HL-60 (cell line): ENCODE results near the gene TELO2.

Experiments used
- DNase-seq, 2 experiments: peaks; one replicate each; pipeline ENCODE4 v3.0.0-alpha.2; 2010 to 2020; ENCODE audit warnings: low read depth in 1 of 2, low spot score in 1 of 2
- H3K27ac ChIP-seq: fragments of 250-450 bp; sonication (Bioruptor Pico); replicated peaks from 2 replicates; pipeline ENCODE4 v1.5.1; 2020; ENCODE audit warnings: mild to moderate bottlenecking, moderate library complexity
- H3K27me3 ChIP-seq: fragments of 250-450 bp; sonication (Bioruptor Pico); 2 replicates; pipeline ENCODE4 v1.5.1; 2021; ENCODE audit warnings: mild to moderate bottlenecking, moderate library complexity; ENCODE audit not compliant: insufficient read depth, poor library complexity, severe bottlenecking
- H3K4me3 ChIP-seq: replicated peaks from 2 replicates; pipeline ENCODE4 v1.5.1; 2011; ENCODE audit warnings: mild to moderate bottlenecking, control low read depth, low read length; ENCODE audit not compliant: insufficient read depth
- CTCF ChIP-seq: IDR thresholded peaks from one replicate; pipeline ENCODE4 v1.5.1; 2011; ENCODE audit warnings: low read length, control low read depth, inconsistent platforms; ENCODE audit not compliant: insufficient read depth
- GABPA ChIP-seq: IDR thresholded peaks from 2 replicates; pipeline ENCODE4 v1.6.1; 2012; ENCODE audit warnings: low read depth
- POLR2AphosphoS5 ChIP-seq: IDR thresholded peaks from 2 replicates; pipeline ENCODE4 v1.6.1; 2012; ENCODE audit warnings: low read depth
- REST ChIP-seq: IDR thresholded peaks from 2 replicates; pipeline ENCODE4 v1.6.1; 2012; ENCODE audit warnings: low read depth; ENCODE audit not compliant: insufficient replicate concordance
- SPI1 ChIP-seq: IDR thresholded peaks from 2 replicates; pipeline ENCODE4 v1.6.1; 2012; ENCODE audit warnings: low read depth, mild to moderate bottlenecking, borderline replicate concordance

The TELO2 gene

DNA sequence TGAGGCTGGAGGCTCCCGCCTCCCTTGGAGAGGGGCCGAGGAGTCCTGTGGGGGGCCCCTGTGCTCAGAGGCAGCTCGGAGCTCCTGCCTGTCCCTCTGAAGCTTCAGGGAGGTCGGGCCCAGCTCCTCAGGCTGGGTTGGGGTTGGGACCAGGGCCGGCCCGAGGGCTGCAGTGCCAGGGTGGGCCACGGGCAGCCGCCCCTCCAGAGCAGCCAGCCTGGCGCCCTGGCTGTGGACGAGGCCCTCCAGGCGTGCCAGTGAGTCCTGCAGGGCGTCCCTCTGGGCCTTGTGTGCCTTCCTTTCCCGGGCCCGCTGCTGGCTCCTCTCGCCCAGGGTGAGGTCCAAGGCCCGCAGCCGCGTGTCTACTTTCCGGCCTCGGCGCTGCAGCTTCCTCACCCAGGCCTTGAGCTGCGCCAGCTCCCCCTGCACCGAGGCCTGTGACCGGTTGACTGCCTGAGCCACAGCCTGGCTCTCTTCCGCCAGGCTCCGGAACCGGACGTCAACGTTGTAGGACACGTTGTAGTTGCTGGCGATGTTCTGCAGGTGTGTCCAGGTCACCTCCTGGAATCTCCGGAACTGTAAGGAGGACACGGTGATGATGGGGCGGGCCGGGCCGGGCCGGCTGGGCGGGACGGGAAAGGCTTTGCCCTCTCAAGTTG, 5.6 kb upstream of the TELO2 start:
- Histone ChIP-seq H3K27me3 (no peaks in the 10 kb centered on the region), H3K4me3 (peak overlapping the region; percentile 71), H3K27ac (peak overlapping the region; percentile 99)
- TF ChIP-seq GABPA (peak; percentile 80), REST (peak; percentile 19), CTCF (no peak), POLR2AphosphoS5 (peak; percentile 79; the same call in 1 of the 2 replicates), SPI1 (no peak)
- peak; percentile 81 to 95 for DNase-seq

GRCh38 chr16:1488054-1488601, 5.0 kb upstream of the TELO2 start:
- Histone ChIP-seq H3K27ac (peak overlapping the region; percentile 99), H3K4me3 (peak overlapping the region; percentile 71), H3K27me3 (no peaks in the 10 kb centered on the region)
- TF ChIP-seq POLR2AphosphoS5 (peak; percentile 17), REST (peak; percentile 2), SPI1 (no peak)
- peak; percentile 61 to 89 for DNase-seq

- H3K4me3 ChIP-seq = peak within 1 kb of the TSS; percentile 71
Observed at GRCh38 chr16:1488619-1489018, 4.5 kb upstream of the TELO2 start, which contains the start of gene PTX4. TSS of gene PTX4 (minus strand) at chr16:1488944. CDS start at chr16:1488909, 35 bp downstream.

More at GRCh38 chr16:1488619-1489018, 4.5 kb upstream of the TELO2 start, which contains the start of gene PTX4:
- TF ChIP-seq POLR2AphosphoS5 = peak; percentile 8; the same call in 1 of the 2 replicates
- TF ChIP-seq SPI1 = no peak
- no peak for TF ChIP-seq GABPA
- TF ChIP-seq REST = no peak
- no peak for TF ChIP-seq CTCF
- Histone ChIP-seq H3K27ac (peak within 1 kb of the TSS; percentile 99), H3K27me3 (no peaks in the 10 kb centered on the region)
- peak in 1 of 2 experiments; percentile 60 for DNase-seq
